ENCODE data around the gene TAF1D.

GRCh38 chr11:93727985-93728791 lies 13.1 kb downstream of the TAF1D start:
- TF ChIP-seq JUND (IDR thresholded peaks at IDR 0.05; ENCODE audit: low read depth, low read length) (no peak), RAD21 (IDR thresholded peaks at IDR 0.05; ENCODE audit: insufficient read depth, low read depth, low read length) (no peak), BCLAF1 (IDR thresholded peaks at IDR 0.05) (no peak), CUX1 (IDR thresholded peaks at IDR 0.05; ENCODE audit: insufficient replicate concordance, low read depth, low read length) (no peak)
- TF ChIP-seq, protein P1, sequence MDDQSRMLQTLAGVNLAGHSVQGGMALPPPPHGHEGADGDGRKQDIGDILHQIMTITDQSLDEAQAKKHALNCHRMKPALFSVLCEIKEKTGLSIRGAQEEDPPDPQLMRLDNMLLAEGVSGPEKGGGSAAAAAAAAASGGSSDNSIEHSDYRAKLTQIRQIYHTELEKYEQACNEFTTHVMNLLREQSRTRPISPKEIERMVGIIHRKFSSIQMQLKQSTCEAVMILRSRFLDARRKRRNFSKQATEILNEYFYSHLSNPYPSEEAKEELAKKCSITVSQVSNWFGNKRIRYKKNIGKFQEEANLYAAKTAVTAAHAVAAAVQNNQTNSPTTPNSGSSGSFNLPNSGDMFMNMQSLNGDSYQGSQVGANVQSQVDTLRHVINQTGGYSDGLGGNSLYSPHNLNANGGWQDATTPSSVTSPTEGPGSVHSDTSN (IDR thresholded peaks at IDR 0.05; ENCODE audit: insufficient replicate concordance, low read depth, low read length) = no peak

Data from GM12878 (cell line).